ENCODE data around the gene PRKAG3.
"Not testable (repeated sequence)": the region's sequence is repeated elsewhere in the genome, so short reads cannot be mapped to it uniquely, and the experiment has no call there.

Gene PRKAG3

DNA sequence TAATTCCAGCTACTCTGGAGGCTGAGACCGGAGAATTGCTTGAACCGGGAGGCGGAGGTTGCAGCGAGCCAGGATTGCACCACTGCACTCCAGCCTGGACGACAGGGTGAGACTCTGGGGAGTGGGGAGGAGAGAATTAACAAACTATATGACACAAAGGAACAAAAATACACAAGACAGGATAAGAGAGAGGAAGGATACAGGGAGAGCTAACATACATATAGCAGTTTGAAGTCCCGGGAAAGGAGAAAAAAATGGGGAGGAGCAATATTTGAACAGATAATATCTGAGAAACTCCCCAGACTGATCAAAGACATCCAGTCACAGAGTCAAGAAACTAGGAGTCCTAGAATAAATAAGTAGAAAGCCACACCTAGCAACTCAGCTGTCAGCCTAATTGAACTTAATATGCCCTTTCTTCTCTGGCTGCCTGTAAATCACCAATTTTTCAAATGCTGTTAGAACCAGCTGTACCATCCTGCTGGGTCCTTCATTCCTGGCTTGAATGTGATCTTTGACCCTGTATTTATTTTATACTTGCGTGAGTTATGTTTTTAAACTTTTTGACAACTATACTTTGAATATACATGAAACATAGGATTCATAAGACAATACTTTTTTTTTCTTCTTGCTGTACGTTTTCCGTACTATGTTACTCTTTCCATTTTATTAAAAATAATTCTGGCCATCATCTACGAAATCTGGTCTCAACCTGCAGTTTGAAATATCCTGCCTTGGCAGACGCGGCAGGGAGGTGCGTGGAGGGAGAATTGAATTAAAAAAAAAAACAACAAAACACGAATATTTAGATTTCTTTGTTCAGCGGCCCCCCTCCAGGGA lies 50.5 kb downstream of the PRKAG3 start:
- DNase-seq (ENCODE audit: low read depth): no peak

DNA sequence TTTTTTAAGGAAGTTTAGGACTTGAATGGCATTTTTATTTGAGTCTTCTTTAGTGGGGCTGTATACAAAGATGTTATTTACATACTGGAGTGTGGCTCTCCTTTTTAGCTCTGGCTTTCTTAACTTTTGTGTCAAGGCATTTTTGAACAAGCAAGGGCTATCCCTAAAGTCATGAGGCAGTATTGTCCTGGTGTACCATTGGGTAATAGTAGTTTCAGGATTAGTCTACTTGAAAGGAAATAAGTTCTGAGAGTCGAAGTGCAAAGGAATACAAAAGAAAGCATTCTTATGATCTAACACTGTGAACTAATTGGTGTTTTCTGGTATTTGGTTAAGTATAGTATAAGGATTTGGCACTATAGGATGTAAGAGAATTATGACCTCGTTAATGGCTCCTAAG lies 51.6 kb downstream of the PRKAG3 start:
- DNase-seq (ENCODE audit: low read depth): no peak

DNA sequence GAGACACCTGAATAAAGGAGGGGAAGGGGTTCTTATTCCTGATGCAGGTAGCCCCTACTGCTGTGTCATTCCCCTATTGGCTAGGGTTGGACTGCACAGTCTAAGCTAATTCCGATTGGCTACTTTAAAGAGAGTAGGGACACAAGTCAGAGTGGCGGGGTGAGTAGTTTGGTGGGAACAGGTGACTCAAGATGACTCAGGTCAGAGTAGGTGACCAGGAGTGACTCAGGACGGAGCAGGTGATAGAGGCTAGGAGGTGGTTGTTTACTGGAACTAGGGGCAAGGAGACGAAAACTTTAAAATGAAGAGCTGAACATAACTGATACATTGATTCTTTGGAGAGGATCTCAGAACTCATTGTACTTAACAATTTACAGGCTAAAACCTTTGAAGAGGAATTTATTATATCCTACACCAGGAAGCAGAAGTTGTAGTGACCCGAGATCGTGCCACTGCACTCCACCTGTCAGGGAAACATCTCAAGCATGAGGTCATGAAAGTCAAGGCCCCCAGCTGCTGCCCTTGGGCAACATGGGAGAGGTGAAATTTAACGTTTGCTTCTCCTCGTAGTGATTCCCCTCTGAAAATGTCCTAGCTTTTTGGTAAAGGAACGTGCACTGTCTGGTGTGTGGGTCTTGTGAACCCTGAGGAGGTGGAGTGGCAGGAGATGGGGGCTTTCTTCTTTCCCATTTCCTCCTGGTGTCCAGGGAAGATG lies 54.2 kb downstream of the PRKAG3 start:
- DNase-seq (ENCODE audit: low read depth): no peak

GRCh38 chr2:218776488-218776887 lies 55.1 kb downstream of the PRKAG3 start:
- DNase-seq (ENCODE audit: low read depth): no peak

DNA sequence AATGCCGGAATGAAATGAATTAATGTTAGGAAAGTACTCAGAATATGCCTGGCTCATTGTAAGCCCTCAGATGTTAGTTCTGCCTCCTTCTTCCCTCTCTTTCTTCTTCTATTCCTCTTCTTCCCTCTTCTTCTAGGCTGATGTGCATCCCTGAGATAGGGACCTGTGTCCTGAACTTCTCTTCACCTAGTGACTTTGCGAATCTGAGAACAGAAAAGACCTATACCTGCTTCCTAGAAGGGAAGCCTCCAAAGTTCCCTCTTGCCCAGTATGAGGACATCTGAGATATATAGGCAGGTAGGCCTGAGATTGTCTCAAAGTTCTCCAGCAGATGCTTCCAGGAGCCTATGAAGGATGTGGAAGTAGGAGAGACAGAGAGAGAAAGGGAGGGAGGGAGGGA lies 57.7 kb downstream of the PRKAG3 start:
- DNase-seq (ENCODE audit: low read depth): no peak

DNA sequence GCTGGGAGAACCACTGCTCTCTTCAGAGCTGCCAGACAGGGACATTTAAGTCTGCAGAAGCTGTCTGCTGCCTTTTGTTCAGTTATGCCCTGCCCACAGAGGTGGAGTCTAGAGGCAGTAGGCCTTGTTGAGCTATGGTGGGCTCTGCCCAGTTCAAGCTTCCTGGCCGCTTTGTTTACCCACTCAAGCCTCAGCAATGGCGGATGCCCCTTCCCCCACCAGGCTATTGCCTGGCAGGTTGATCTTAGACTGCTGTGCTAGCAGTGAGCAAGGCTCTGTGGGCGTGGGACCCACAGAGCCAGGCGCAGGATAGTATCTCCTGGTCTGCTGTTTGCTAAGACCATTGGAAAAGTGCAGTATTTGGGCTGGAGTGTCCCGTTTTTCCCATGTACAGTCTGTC lies 58.8 kb downstream of the PRKAG3 start:
- DNase-seq (ENCODE audit: low read depth): not testable (repeated sequence)

Measured in GM04504 (cell line).